SK-N-SH treated with all-trans-retinoic acid at 6 μM for 48 hours (cell line): ENCODE results near the gene PLB1.

ENCODE experiments used
- ARNTL ChIP-seq: fragments of 450-650 bp; formaldehyde crosslinking; IDR thresholded peaks from 2 replicates; pipeline ENCODE4 v1.5.0; 2020; ENCODE audit warnings: low read depth, mild to moderate bottlenecking, moderate library complexity, borderline replicate concordance
- BACH2 ChIP-seq: fragments of 250-450 bp; sonication (Bioruptor Pico); IDR thresholded peaks from 2 replicates; pipeline ENCODE4 v1.9.0; 2021; ENCODE audit warnings: mild to moderate bottlenecking, borderline replicate concordance
- ISL1 ChIP-seq: fragments of 250-450 bp; sonication (Bioruptor Pico); IDR thresholded peaks from 2 replicates; pipeline ENCODE4 v2.1.2; 2022; ENCODE audit warnings: mild to moderate bottlenecking, moderate library complexity
- PPARA ChIP-seq: fragments of 250-450 bp; sonication (Bioruptor Pico); IDR thresholded peaks from 2 replicates; pipeline ENCODE4 v1.5.0; 2020; ENCODE audit warnings: mild to moderate bottlenecking, borderline replicate concordance
- RARB ChIP-seq: fragments of 250-450 bp; sonication (Bioruptor Pico); IDR thresholded peaks from 2 replicates; pipeline ENCODE4 v1.8.0; 2021; ENCODE audit warnings: mild to moderate bottlenecking, moderate library complexity
- SNAI2 ChIP-seq: fragments of 250-450 bp; sonication (Bioruptor Pico); IDR thresholded peaks from 2 replicates; pipeline ENCODE4 v1.5.0; 2020; ENCODE audit warnings: mild to moderate bottlenecking, moderate library complexity
- TSHZ2 ChIP-seq: fragments of 250-450 bp; sonication (Bioruptor Pico); IDR thresholded peaks from 2 replicates; pipeline ENCODE4 v1.5.0; 2020; ENCODE audit warnings: mild to moderate bottlenecking, moderate library complexity
- ZC3H10 ChIP-seq: fragments of 250-450 bp; sonication (Bioruptor Pico); IDR thresholded peaks from 2 replicates; pipeline ENCODE4 v1.5.1; 2021; ENCODE audit warnings: mild to moderate bottlenecking, moderate library complexity
- ZFP3 ChIP-seq: fragments of 250-450 bp; sonication (Bioruptor Pico); IDR thresholded peaks from 2 replicates; pipeline ENCODE4 v1.5.0; 2020; ENCODE audit warnings: mild to moderate bottlenecking, moderate library complexity
- ZFP30 ChIP-seq: fragments of 450-650 bp; formaldehyde crosslinking; IDR thresholded peaks from 2 replicates; pipeline ENCODE4 v1.5.0; 2022; ENCODE audit warnings: mild to moderate bottlenecking, moderate library complexity
- ZNF70 ChIP-seq: fragments of 450-650 bp; formaldehyde crosslinking; IDR thresholded peaks from 2 replicates; pipeline ENCODE4 v1.5.0; 2020; ENCODE audit warnings: mild to moderate bottlenecking, moderate library complexity
- TF ChIP-seq, protein P1 (sequence below): fragments of 250-450 bp; sonication (Bioruptor Pico); IDR thresholded peaks from 2 replicates; pipeline ENCODE4 v1.8.0; 2020; ENCODE audit warnings: mild to moderate bottlenecking, moderate library complexity, borderline replicate concordance
- TF ChIP-seq, protein P2 (sequence below): fragments of 250-450 bp; sonication (Bioruptor Pico); IDR thresholded peaks from 2 replicates; pipeline ENCODE4 v1.5.1; 2020; ENCODE audit warnings: low read depth, mild to moderate bottlenecking, moderate library complexity
- TF ChIP-seq, protein P3 (sequence below): fragments of 250-450 bp; sonication (Bioruptor Pico); IDR thresholded peaks from 2 replicates; pipeline ENCODE4 v1.8.0; 2021; ENCODE audit warnings: low read depth, mild to moderate bottlenecking, moderate library complexity, borderline replicate concordance

DNA sequence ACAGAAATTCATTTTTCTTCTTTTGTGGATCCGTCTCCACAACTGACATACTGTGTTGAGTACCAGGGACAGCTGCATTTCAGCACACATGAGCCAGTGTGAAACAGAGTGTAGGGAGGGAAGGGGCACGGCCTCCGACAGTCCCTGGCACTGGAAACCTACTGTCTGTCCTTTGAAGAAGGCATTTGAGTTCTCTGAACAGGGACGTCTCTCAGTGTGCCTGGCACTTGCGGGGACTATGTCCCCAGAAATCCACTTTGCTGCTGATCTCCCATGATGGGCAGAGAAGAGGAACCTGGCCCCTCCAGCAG, 48.1 kb downstream of the PLB1 start:
- TF ChIP-seq, protein P1, sequence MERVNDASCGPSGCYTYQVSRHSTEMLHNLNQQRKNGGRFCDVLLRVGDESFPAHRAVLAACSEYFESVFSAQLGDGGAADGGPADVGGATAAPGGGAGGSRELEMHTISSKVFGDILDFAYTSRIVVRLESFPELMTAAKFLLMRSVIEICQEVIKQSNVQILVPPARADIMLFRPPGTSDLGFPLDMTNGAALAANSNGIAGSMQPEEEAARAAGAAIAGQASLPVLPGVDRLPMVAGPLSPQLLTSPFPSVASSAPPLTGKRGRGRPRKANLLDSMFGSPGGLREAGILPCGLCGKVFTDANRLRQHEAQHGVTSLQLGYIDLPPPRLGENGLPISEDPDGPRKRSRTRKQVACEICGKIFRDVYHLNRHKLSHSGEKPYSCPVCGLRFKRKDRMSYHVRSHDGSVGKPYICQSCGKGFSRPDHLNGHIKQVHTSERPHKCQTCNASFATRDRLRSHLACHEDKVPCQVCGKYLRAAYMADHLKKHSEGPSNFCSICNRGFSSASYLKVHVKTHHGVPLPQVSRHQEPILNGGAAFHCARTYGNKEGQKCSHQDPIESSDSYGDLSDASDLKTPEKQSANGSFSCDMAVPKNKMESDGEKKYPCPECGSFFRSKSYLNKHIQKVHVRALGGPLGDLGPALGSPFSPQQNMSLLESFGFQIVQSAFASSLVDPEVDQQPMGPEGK (CRISPR knock-in tag), result no peak
- TF ChIP-seq, protein P2, sequence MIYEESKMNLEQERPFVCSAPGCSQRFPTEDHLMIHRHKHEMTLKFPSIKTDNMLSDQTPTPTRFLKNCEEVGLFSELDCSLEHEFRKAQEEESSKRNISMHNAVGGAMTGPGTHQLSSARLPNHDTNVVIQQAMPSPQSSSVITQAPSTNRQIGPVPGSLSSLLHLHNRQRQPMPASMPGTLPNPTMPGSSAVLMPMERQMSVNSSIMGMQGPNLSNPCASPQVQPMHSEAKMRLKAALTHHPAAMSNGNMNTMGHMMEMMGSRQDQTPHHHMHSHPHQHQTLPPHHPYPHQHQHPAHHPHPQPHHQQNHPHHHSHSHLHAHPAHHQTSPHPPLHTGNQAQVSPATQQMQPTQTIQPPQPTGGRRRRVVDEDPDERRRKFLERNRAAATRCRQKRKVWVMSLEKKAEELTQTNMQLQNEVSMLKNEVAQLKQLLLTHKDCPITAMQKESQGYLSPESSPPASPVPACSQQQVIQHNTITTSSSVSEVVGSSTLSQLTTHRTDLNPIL, result no peak
- TF ChIP-seq ARNTL (CRISPR knock-in tag) (no peak), ZNF70 (no peak), ZFP30 (CRISPR knock-in tag) (no peak), RARB (CRISPR knock-in tag) (no peak), PPARA (CRISPR knock-in tag) (no peak), BACH2 (CRISPR knock-in tag) (no peak), ZC3H10 (CRISPR knock-in tag) (no peak), ISL1 (CRISPR knock-in tag) (no peak), TSHZ2 (CRISPR knock-in tag) (no peak), ZFP3 (CRISPR knock-in tag) (no peak), SNAI2 (CRISPR knock-in tag) (no peak)
- TF ChIP-seq, protein P3, sequence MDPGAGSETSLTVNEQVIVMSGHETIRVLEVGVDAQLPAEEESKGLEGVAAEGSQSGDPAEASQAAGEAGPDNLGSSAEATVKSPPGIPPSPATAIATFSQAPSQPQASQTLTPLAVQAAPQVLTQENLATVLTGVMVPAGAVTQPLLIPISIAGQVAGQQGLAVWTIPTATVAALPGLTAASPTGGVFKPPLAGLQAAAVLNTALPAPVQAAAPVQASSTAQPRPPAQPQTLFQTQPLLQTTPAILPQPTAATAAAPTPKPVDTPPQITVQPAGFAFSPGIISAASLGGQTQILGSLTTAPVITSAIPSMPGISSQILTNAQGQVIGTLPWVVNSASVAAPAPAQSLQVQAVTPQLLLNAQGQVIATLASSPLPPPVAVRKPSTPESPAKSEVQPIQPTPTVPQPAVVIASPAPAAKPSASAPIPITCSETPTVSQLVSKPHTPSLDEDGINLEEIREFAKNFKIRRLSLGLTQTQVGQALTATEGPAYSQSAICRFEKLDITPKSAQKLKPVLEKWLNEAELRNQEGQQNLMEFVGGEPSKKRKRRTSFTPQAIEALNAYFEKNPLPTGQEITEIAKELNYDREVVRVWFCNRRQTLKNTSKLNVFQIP (CRISPR knock-in tag), result no peak
